ENCODE results near the gene LRRC71.

DNA sequence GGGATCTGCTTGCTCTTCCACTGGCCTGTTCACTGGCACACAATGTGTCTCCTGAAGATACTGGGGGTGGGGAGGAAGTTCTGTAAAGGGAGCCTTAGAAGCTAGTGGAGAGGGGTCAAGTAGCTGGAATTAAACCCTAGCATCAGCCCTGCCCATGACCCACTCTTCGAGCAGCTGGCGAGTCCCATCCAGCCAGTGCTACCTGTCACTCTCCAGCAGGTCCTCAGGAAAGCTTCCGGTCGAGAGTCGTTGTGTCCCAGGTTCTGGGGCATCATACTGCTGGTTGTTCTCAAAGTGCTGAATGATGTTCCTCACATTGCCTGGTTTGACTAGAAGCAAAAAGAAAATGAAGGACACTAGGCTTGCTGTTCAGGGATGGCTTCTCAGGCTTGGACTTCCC is 30.9 kb downstream of the LRRC71 start:
- no peak for TF ChIP-seq POLR2A (IDR thresholded peaks at IDR 0.05)
- TF ChIP-seq, protein P1, sequence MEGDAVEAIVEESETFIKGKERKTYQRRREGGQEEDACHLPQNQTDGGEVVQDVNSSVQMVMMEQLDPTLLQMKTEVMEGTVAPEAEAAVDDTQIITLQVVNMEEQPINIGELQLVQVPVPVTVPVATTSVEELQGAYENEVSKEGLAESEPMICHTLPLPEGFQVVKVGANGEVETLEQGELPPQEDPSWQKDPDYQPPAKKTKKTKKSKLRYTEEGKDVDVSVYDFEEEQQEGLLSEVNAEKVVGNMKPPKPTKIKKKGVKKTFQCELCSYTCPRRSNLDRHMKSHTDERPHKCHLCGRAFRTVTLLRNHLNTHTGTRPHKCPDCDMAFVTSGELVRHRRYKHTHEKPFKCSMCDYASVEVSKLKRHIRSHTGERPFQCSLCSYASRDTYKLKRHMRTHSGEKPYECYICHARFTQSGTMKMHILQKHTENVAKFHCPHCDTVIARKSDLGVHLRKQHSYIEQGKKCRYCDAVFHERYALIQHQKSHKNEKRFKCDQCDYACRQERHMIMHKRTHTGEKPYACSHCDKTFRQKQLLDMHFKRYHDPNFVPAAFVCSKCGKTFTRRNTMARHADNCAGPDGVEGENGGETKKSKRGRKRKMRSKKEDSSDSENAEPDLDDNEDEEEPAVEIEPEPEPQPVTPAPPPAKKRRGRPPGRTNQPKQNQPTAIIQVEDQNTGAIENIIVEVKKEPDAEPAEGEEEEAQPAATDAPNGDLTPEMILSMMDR (IDR thresholded peaks at IDR 0.05) = no peak
- TF ChIP-seq POLR2AphosphoS5 (IDR thresholded peaks at IDR 0.05) = no peak

Measured in breast epithelium (tissue), 3 donors.